A549 (cell line): ENCODE measurements around the gene DCLK1. TPM values are rescaled to one million over a fixed set of nuclear protein-coding genes. Genes with fewer than 3 reads are reported as not detected.

ENCODE experiments used
- ATAC-seq, 2 experiments: fragments of 200-7000 bp in 1 of 2; fragments of >200 bp in 1 of 2; cut with Nextera tagmentation in 1 of 2; cut with Tn5 transposase in 1 of 2; 3 replicates each; pipeline versions ENCODE4 v1.8.0 to v1.9.1; 2018 to 2020; ENCODE audit warnings: mild to moderate bottlenecking in 1 of 2, moderate library complexity in 1 of 2
- CTCF ChIA-PET: fragments of 300-600 bp; sonication (Branson Sonifier 250); formaldehyde crosslinking; extraction: SDS; loops from one replicate; lab custom pipeline; 2021; ENCODE audit warnings: antibody characterized with exemption, inconsistent platforms; lab: Yijun Ruan, JAX
- POLR2A ChIA-PET: fragments of 350-600 bp; formaldehyde crosslinking; extraction: SDS; loops from one replicate; lab custom pipeline; 2021; ENCODE audit warnings: antibody characterized with exemption, inconsistent platforms; lab: Yijun Ruan, JAX
- DNase-seq, 2 experiments: peaks; one replicate each; pipeline versions ENCODE4 v3.0.0 to v3.0.0-alpha.2; 2011 to 2016; ENCODE audit warnings: low read depth in 1 of 2, low spot score in 1 of 2
- FAIRE-seq: peaks from 2 replicates; lab custom pipeline; 2011; peaks lifted over from hg19 to GRCh38; lab: Jason Lieb, UNC
- H3K27ac ChIP-seq, 2 experiments: fragments of >200 bp; sonication (Bioruptor Twin); formaldehyde crosslinking; 3 replicates each; pipeline ENCODE4 v1.5.1; 2016 to 2017
- H3K4me1 ChIP-seq: fragments of >200 bp; sonication (Bioruptor Twin); formaldehyde crosslinking; 3 replicates; pipeline ENCODE4 v1.6.1; 2016
- H3K4me2 ChIP-seq: fragments of >200 bp; sonication (Bioruptor Twin); formaldehyde crosslinking; 3 replicates; pipeline ENCODE4 v1.6.1; 2016
- H3K4me3 ChIP-seq: fragments of >200 bp; sonication (Bioruptor Twin); formaldehyde crosslinking; 3 replicates; pipeline ENCODE4 v1.5.1; 2016
- H3K9me3 ChIP-seq: fragments of >200 bp; sonication (Bioruptor Twin); formaldehyde crosslinking; 3 replicates; pipeline ENCODE4 v1.6.1; 2016
- BCL3 ChIP-seq: fragments of >200 bp; sonication (Bioruptor Twin); formaldehyde crosslinking; IDR thresholded peaks from 3 replicates; pipeline ENCODE4 v1.6.1; 2016
- CEBPB ChIP-seq, 2 experiments: fragments of >200 bp in 1 of 2; sonication (Bioruptor Twin) in 1 of 2; formaldehyde crosslinking in 1 of 2; IDR thresholded peaks; 2 replicates each; pipeline ENCODE4 v1.6.1; 2012 to 2016
- CTCF ChIP-seq: fragments of >200 bp; sonication (Bioruptor Twin); formaldehyde crosslinking; IDR thresholded peaks from 3 replicates; pipeline ENCODE4 v1.5.1; 2016
- ESRRA ChIP-seq: fragments of 150-350 bp; IDR thresholded peaks from 2 replicates; pipeline ENCODE4 v1.6.1; 2014; ENCODE audit warnings: mild to moderate bottlenecking, low read length, borderline replicate concordance
- HDAC2 ChIP-seq: fragments of 200-600 bp; sonication (generic); IDR thresholded peaks from 2 replicates; pipeline ENCODE4 v1.6.1; 2016
- HEYL ChIP-seq: fragments of 250-450 bp; sonication (Bioruptor Pico); IDR thresholded peaks from 2 replicates; pipeline ENCODE4 v1.8.0; 2021; ENCODE audit warnings: mild to moderate bottlenecking, moderate library complexity
- JUN ChIP-seq, 2 experiments: fragments of >200 bp; sonication (Bioruptor Twin); formaldehyde crosslinking; IDR thresholded peaks; 2 replicates in 1 of 2; 3 replicates in 1 of 2; pipeline ENCODE4 v1.6.1; 2016 to 2017
- MAFK ChIP-seq: fragments of 450-650 bp; IDR thresholded peaks from 2 replicates; pipeline ENCODE4 v1.6.1; 2014; ENCODE audit not compliant: partially characterized antibody
- NR3C1 ChIP-seq: fragments of >200 bp; sonication (Bioruptor Twin); formaldehyde crosslinking; IDR thresholded peaks from 3 replicates; pipeline ENCODE4 v1.6.1; 2017
- PHF8 ChIP-seq: fragments of 200-600 bp; sonication (generic); IDR thresholded peaks from 2 replicates; pipeline ENCODE4 v1.6.1; 2016; ENCODE audit warnings: low read depth, mild to moderate bottlenecking, antibody characterized with exemption, moderate library complexity, borderline replicate concordance
- POLR2A ChIP-seq: IDR thresholded peaks from 2 replicates; pipeline ENCODE4 v1.6.1; 2012; ENCODE audit warnings: mild to moderate bottlenecking, low read length
- POLR2AphosphoS2 ChIP-seq: conservative IDR thresholded peaks from 2 replicates; pipeline ENCODE4 v1.6.1; 2012; ENCODE audit warnings: low read length, improper control_type of control experiment, inconsistent platforms
- RAD21 ChIP-seq, 2 experiments: fragments of >200 bp in 1 of 2; sonication (Bioruptor Twin) in 1 of 2; formaldehyde crosslinking in 1 of 2; IDR thresholded peaks in 1 of 2; conservative IDR thresholded peaks in 1 of 2; 2 replicates in 1 of 2; 3 replicates in 1 of 2; pipeline ENCODE4 v1.6.1; 2012 to 2018; ENCODE audit warnings: inconsistent platforms in 1 of 2
- RARB ChIP-seq: fragments of 250-450 bp; sonication (Bioruptor Pico); IDR thresholded peaks from 2 replicates; pipeline ENCODE4 v1.8.0; 2021; ENCODE audit warnings: mild to moderate bottlenecking, moderate library complexity
- RCOR1 ChIP-seq: fragments of 150-350 bp; IDR thresholded peaks from 2 replicates; pipeline ENCODE4 v1.6.1; 2014; ENCODE audit warnings: antibody characterized with exemption, low read length, low read depth
- RFX5 ChIP-seq: fragments of 450-650 bp; IDR thresholded peaks from 2 replicates; pipeline ENCODE4 v1.7.1; 2014; ENCODE audit warnings: antibody characterized with exemption, mild to moderate bottlenecking, moderate library complexity
- RNF2 ChIP-seq: fragments of 200-600 bp; sonication (generic); IDR thresholded peaks from 2 replicates; pipeline ENCODE4 v1.6.1; 2016; ENCODE audit warnings: low read depth, mild to moderate bottlenecking, antibody characterized with exemption, moderate library complexity, borderline replicate concordance
- SMC3 ChIP-seq: fragments of >200 bp; sonication (Bioruptor Twin); formaldehyde crosslinking; IDR thresholded peaks from 3 replicates; pipeline ENCODE4 v1.6.1; 2018; ENCODE audit warnings: inconsistent platforms
- ZFP36 ChIP-seq: fragments of 450-650 bp; IDR thresholded peaks from 2 replicates; pipeline ENCODE4 v1.6.1; 2014; ENCODE audit warnings: borderline replicate concordance; ENCODE audit not compliant: partially characterized antibody
- WGBS: methylation state at CpG from one replicate; pipeline ENCODE4 v1.1.6; 2017; ENCODE audit errors: missing lambda C conversion rate; 5-methylcytosine and 5-hydroxymethylcytosine counted together
- polyA plus RNA-seq, 4 experiments: library from polyadenylated mRNA; depleted of rRNA in 3 of 4; stranded (reverse); fragments of >200 nt; fragmentation: RNase III in 1 of 4; extraction: RNeasy Plus Mini Kit Qiagen cat#74134 plus additional on column Dnase treatment in 1 of 4; gene quantifications; 2 replicates in 3 of 4; 3 replicates in 1 of 4; pipeline ENCODE4 v1.2.3, GENCODE V29; 2011 to 2017
- TF ChIP-seq, protein P1 (sequence below): fragments of 250-450 bp; sonication (Bioruptor Pico); IDR thresholded peaks from 2 replicates; pipeline ENCODE4 v1.5.0; 2020; ENCODE audit warnings: low read depth, mild to moderate bottlenecking, moderate library complexity
- TF ChIP-seq, protein P2 (sequence below): fragments of 150-350 bp; IDR thresholded peaks from 2 replicates; pipeline ENCODE4 v1.6.1; 2014; ENCODE audit warnings: low read depth, mild to moderate bottlenecking, low read length

DCLK1 gene
- polyA plus RNA-seq, 2 of the 4 experiments (the other 2 are of a cell fraction), result 0.13 to 0.21 TPM

DNA sequence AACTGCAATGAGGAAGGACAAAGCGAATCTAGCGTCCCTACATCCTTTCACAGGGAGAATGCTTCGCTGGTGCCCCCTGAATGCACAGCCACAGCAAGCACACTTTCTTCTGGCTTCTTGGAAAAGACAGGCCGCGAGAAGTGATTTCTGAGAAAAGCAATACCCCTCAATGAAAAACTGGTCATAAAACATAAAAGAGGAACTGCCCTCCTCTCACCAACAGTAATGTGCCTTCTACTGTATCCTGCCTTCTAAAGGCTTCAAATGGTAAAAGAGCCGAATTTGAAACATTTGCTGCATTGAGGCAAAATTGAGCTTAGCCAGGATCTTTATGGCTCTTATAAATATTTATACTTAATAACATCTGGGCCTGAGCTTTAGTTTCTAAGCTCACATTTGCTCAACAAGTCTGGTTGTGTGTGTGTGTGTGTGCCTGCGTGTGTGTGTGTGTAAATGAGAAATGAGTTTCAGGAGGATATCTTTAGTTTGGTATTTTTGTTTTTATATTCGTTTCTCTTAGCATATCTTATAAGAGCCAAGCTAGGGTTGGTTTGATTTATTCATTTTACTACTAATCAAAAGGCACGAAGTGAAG lies 408.6 kb downstream of the DCLK1 start:
- ChIA-PET POLR2A (no interaction called here), CTCF (interaction anchor here (0.5 to 1.4 kb wide), 4 partner anchors 35 to 471 kb away, joined by 3 to 5 read pairs (median 3); no protein-coding TSS in a partner anchor)
- no peak for ATAC-seq
- 49% methylated on average over 9 of the region's 9 CpGs for WGBS
- no peak for DNase-seq
- TF ChIP-seq BCL3 (no peak), RCOR1 (no peak), ESRRA (no peak), POLR2AphosphoS2 (no peak), RFX5 (no peak), NR3C1 (no peak), RARB (CRISPR knock-in tag) (no peak), MAFK (no peak), JUN (IDR thresholded peaks at IDR 0.05) (no peak), PHF8 (no peak), RNF2 (no peak), HEYL (CRISPR knock-in tag) (no peak), HDAC2 (no peak), CEBPB (IDR thresholded peaks at IDR 0.05) (no peak)
- TF ChIP-seq, protein P1, sequence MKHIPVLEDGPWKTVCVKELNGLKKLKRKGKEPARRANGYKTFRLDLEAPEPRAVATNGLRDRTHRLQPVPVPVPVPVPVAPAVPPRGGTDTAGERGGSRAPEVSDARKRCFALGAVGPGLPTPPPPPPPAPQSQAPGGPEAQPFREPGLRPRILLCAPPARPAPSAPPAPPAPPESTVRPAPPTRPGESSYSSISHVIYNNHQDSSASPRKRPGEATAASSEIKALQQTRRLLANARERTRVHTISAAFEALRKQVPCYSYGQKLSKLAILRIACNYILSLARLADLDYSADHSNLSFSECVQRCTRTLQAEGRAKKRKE (CRISPR knock-in tag), result no peak
- TF ChIP-seq, protein P2, sequence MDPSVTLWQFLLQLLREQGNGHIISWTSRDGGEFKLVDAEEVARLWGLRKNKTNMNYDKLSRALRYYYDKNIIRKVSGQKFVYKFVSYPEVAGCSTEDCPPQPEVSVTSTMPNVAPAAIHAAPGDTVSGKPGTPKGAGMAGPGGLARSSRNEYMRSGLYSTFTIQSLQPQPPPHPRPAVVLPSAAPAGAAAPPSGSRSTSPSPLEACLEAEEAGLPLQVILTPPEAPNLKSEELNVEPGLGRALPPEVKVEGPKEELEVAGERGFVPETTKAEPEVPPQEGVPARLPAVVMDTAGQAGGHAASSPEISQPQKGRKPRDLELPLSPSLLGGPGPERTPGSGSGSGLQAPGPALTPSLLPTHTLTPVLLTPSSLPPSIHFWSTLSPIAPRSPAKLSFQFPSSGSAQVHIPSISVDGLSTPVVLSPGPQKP, result no peak
- Histone ChIP-seq H3K4me3 (no peak overlapping the region), H3K4me2 (no peak overlapping the region), H3K27ac (no peak overlapping the region), H3K9me3 (no peaks in the 10 kb centered on the region), H3K4me1 (no peaks in the 10 kb centered on the region)
- no peak for FAIRE-seq

DNA sequence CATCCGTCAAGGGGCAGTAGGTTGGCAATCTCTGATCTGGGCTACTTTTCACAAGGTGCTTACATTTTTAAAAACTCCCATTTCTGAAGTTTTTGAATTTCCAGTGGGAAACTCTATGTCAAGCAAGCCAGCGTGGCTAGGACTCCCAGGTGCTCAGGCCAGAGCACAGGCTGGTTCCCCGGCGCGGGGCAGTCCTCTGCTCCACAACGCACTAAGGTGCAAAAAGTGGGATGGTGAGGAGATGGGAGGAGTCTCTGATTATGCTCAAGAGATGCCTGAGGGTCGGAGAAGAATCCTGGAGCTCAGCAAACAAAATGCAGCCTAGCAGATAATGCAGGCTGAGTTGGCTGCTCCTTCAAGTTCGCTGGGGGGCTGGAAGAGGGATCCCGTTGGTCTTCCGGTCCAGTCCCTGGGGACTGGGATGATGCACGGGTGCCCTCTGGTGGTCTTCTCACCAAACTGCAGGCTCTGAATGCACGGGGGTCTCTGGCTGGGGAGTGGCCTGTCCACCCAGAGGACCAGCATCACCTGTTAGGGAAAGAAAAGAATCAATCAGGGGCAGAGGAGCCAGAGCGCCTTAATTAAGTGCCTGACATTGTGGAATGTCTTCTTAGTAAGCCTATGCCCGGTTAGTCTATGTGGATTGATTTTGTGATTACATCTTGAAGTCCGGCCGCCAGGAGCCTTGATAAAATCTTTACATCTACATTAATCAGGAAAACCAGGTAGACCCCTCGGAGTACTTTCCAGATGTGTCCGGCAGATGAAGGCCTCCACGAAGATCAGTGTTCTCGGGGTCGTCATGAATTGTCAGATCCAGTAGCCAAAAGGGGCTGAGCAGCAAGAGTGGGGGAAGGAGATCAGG lies 410.3 kb downstream of the DCLK1 start:
- TF ChIP-seq CTCF (peak; percentile 76), ZFP36 (no peak), SMC3 (peak; percentile 70), RAD21 (conservative IDR thresholded peaks at IDR 0.05 in 1 of 2, IDR thresholded peaks at IDR 0.05 in 1 of 2) (peak; percentile 80 to 83), POLR2A (no peak)
- Histone ChIP-seq H3K27ac (peak overlapping the region in 1 of 2 experiments; percentile 36; a peak in 2 of 6 replicates), H3K4me3 (peak overlapping the region; percentile 41), H3K9me3 (no peaks in the 10 kb centered on the region), H3K4me1 (no peaks in the 10 kb centered on the region), H3K4me2 (peak overlapping the region; percentile 83)
- ChIA-PET POLR2A (no interaction called here), CTCF (interaction anchor here (0.5 to 1.4 kb wide), 7 partner anchors 8 to 526 kb away, joined by 3 to 5 read pairs (median 3); no protein-coding TSS in a partner anchor)
- 33% methylated on average over 21 of the region's 21 CpGs for WGBS
- DNase-seq (peak; percentile 39 to 59), ATAC-seq (peak; percentile 75 to 94), FAIRE-seq (no peak)
